SH-SY5Y (cell line): ENCODE data around the gene SHB.

Source experiments
- GATA2 ChIP-seq: IDR thresholded peaks from 2 replicates; pipeline ENCODE4 v1.6.1; 2011; ENCODE audit warnings: mild to moderate bottlenecking, low read depth, low read length
- GATA3 ChIP-seq: IDR thresholded peaks from 2 replicates; pipeline ENCODE4 v1.6.1; 2011; ENCODE audit warnings: low read depth, mild to moderate bottlenecking, low read length, moderate library complexity

DNA sequence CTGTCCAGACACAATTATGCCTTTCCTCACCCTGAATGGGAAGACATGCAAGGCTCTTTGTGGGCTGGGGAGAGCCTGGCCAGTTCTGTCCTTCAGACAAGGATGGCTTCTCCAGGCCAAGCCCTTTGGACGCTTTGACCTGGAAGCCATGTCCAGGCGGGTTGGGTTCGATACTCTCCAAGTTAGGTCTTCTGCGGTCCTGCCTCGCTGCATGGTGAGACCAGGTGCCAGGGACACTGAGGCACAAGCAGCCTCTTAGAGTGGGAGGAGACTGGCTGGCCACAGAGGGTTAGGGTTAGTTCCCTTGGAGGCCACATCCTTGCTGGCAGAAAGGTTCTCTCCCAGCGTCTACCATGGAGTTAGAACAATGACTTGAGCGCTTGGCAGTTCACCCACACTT lies 67.6 kb downstream of the SHB start:
- TF ChIP-seq GATA2, result no peak
- TF ChIP-seq GATA3, result no peak
